Measurements from ENCODE around the gene SMAD3.

Gene SMAD3

DNA sequence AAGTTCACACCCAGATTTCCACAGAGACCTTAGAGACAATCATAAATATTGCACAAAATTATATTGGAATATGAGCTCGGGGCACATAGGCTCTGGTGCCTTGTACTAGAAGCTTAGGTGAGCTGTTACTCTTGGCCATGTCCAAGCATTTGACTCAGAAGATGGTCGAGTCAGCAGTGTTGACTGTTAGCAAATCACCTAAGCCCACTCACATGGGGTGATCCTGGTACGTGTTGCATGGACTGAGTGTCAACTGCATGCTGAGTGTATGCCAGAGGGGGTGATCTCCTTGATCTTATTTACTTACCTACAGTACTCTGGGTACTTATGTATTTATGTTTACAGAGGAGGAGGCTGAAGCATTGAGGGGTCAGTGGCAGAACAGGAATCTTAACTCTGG lies 14.0 kb downstream of the SMAD3 start:
- ATAC-seq (ENCODE audit: insufficient read depth, low read depth), result no peak
- no peak for TF ChIP-seq EZH2 (IDR thresholded peaks at IDR 0.05; ENCODE audit: borderline replicate concordance, low read depth, low read length, severe bottlenecking)
- TF ChIP-seq, protein P1, sequence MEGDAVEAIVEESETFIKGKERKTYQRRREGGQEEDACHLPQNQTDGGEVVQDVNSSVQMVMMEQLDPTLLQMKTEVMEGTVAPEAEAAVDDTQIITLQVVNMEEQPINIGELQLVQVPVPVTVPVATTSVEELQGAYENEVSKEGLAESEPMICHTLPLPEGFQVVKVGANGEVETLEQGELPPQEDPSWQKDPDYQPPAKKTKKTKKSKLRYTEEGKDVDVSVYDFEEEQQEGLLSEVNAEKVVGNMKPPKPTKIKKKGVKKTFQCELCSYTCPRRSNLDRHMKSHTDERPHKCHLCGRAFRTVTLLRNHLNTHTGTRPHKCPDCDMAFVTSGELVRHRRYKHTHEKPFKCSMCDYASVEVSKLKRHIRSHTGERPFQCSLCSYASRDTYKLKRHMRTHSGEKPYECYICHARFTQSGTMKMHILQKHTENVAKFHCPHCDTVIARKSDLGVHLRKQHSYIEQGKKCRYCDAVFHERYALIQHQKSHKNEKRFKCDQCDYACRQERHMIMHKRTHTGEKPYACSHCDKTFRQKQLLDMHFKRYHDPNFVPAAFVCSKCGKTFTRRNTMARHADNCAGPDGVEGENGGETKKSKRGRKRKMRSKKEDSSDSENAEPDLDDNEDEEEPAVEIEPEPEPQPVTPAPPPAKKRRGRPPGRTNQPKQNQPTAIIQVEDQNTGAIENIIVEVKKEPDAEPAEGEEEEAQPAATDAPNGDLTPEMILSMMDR (IDR thresholded peaks at IDR 0.05; ENCODE audit: borderline replicate concordance, extremely low read depth, low read length, poor library complexity, severe bottlenecking), result no peak
- Histone ChIP-seq H3K36me3 (ENCODE audit: insufficient read depth, low read length) (no peaks in the 10 kb centered on the region), H3K27me3 (ENCODE audit: insufficient read depth, low read length, poor library complexity) (no peaks in the 10 kb centered on the region), H3K27ac (ENCODE audit: low read length) (no peak overlapping the region), H2AFZ (ENCODE audit: low read depth, low read length) (no peak overlapping the region), H3K9ac (ENCODE audit: low read depth, low read length) (no peak overlapping the region), H3K9me3 (ENCODE audit: insufficient read depth, low read length, severe bottlenecking) (no peaks in the 10 kb centered on the region), H3K4me3 (ENCODE audit: low read depth in 1 of 2, low read length in 2 of 2) (no peak overlapping the region), H3K4me2 (ENCODE audit: insufficient read depth, low read length) (no peak overlapping the region), H3K4me1 (ENCODE audit: insufficient read depth, low read length) (no peaks in the 10 kb centered on the region), H4K20me1 (ENCODE audit: insufficient read depth, low read length) (no peaks in the 10 kb centered on the region), H3K79me2 (ENCODE audit: insufficient read depth, low read length) (no peaks in the 10 kb centered on the region)
- DNase-seq, result no peak

DNA sequence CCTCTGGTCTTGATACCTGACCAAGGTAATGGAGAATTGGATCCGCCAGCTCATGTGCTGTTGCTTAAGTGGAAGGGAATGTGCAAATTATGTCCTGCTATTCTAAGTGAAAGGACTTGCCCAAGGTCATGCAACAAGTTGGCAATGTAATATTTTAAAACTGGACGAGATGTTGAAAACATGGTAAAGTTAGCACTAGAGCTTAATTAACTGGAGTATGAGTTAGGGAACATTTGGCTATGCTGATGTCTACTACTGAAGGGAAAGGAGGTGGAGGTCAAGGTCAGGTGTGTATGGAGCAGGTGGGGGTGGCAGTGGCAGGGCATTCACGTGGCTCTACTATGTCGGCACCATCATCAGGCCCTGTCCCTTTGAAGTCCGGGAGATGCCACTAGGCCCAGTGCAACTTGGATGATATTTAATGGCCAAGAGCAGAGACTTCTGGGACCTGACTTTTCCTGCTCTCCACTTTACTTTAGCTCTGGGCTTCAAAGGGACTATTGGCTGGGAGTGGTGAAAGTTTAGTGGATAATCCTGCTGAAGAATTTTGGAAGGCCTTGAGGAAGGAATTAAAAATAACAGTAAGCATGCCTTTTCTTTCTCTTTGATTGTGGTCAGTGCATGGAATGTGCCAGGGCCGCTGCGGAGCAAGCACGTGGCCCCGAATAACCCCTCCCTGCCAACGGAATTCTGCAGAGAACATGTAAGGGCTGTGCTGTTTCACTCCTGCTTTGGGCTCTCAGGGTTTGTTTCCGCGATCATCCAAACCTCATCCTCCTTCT lies 14.9 kb downstream of the SMAD3 start:
- H3K27me3 ChIP-seq (ENCODE audit: insufficient read depth, low read length, poor library complexity), result no peaks in the 10 kb centered on the region
- no peak for ATAC-seq (ENCODE audit: insufficient read depth, low read depth)
- H2AFZ ChIP-seq (ENCODE audit: low read depth, low read length), result no peak overlapping the region
- no peaks in the 10 kb centered on the region for H3K4me1 ChIP-seq (ENCODE audit: insufficient read depth, low read length)
- no peaks in the 10 kb centered on the region for H3K9me3 ChIP-seq (ENCODE audit: insufficient read depth, low read length, severe bottlenecking)
- H3K27ac ChIP-seq (ENCODE audit: low read length), result no peak overlapping the region
- no peak for TF ChIP-seq EZH2 (IDR thresholded peaks at IDR 0.05; ENCODE audit: borderline replicate concordance, low read depth, low read length, severe bottlenecking)
- TF ChIP-seq, protein P1 (IDR thresholded peaks at IDR 0.05; ENCODE audit: borderline replicate concordance, extremely low read depth, low read length, poor library complexity, severe bottlenecking), result no peak
- no peak overlapping the region for H3K4me3 ChIP-seq (ENCODE audit: low read depth in 1 of 2, low read length in 2 of 2)
- H3K79me2 ChIP-seq (ENCODE audit: insufficient read depth, low read length), result no peaks in the 10 kb centered on the region
- H3K9ac ChIP-seq (ENCODE audit: low read depth, low read length), result no peak overlapping the region
- no peaks in the 10 kb centered on the region for H4K20me1 ChIP-seq (ENCODE audit: insufficient read depth, low read length)
- no peak for DNase-seq
- H3K36me3 ChIP-seq (ENCODE audit: insufficient read depth, low read length), result no peaks in the 10 kb centered on the region
- no peak overlapping the region for H3K4me2 ChIP-seq (ENCODE audit: insufficient read depth, low read length)

DNA sequence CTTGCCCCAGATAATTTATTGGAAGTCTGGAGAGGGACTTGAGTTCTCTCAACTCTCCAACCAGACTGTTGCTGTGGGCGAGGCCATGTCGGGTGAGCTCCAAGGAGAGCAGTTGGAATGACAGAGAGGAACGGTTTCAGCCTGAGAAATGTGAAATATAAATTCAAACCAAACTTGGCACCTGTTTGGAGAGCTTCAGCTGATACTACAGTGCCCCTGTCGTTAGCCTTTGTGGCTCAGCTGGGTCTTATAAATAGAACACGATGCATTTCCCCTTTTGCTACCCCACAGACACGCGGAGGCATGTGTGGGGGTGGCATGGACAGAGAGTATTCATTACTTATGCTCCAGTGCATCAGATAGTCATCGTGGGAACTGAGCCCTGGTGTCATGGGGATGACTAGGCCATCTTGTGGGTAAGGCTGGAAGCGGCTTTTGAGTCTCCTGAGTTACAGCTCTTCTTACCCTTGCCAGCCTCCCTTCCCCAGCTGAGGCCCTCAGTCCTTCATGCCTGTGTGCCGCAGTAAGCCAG lies 15.6 kb downstream of the SMAD3 start:
- H3K9ac ChIP-seq (ENCODE audit: low read depth, low read length), result no peak overlapping the region
- no peaks in the 10 kb centered on the region for H3K27me3 ChIP-seq (ENCODE audit: insufficient read depth, low read length, poor library complexity)
- H3K79me2 ChIP-seq (ENCODE audit: insufficient read depth, low read length), result no peaks in the 10 kb centered on the region
- DNase-seq (no peak), ATAC-seq (ENCODE audit: insufficient read depth, low read depth) (no peak)
- H3K27ac ChIP-seq (ENCODE audit: low read length), result no peak overlapping the region
- H3K36me3 ChIP-seq (ENCODE audit: insufficient read depth, low read length), result no peaks in the 10 kb centered on the region
- no peaks in the 10 kb centered on the region for H3K9me3 ChIP-seq (ENCODE audit: insufficient read depth, low read length, severe bottlenecking)
- TF ChIP-seq EZH2 (IDR thresholded peaks at IDR 0.05; ENCODE audit: borderline replicate concordance, low read depth, low read length, severe bottlenecking), result no peak
- TF ChIP-seq, protein P1 (IDR thresholded peaks at IDR 0.05; ENCODE audit: borderline replicate concordance, extremely low read depth, low read length, poor library complexity, severe bottlenecking), result no peak
- H3K4me1 ChIP-seq (ENCODE audit: insufficient read depth, low read length), result no peaks in the 10 kb centered on the region
- no peak overlapping the region for H3K4me2 ChIP-seq (ENCODE audit: insufficient read depth, low read length)
- H3K4me3 ChIP-seq (ENCODE audit: low read depth in 1 of 2, low read length in 2 of 2), result no peak overlapping the region
- H2AFZ ChIP-seq (ENCODE audit: low read depth, low read length), result no peak overlapping the region
- no peaks in the 10 kb centered on the region for H4K20me1 ChIP-seq (ENCODE audit: insufficient read depth, low read length)
